ENCODE results near the gene MPHOSPH9.
A peak's percentile ranks its signal among the peaks of the same experiment; 100 is the strongest.

The MPHOSPH9 gene

GRCh38 chr12:123245678-123246077 lies 12.7 kb upstream of the MPHOSPH9 start:
- H3K27ac ChIP-seq, result no peak overlapping the region
- TF ChIP-seq ZFX (IDR thresholded peaks at IDR 0.05; ENCODE audit: borderline replicate concordance), result no peak
- TF ChIP-seq, protein P1, sequence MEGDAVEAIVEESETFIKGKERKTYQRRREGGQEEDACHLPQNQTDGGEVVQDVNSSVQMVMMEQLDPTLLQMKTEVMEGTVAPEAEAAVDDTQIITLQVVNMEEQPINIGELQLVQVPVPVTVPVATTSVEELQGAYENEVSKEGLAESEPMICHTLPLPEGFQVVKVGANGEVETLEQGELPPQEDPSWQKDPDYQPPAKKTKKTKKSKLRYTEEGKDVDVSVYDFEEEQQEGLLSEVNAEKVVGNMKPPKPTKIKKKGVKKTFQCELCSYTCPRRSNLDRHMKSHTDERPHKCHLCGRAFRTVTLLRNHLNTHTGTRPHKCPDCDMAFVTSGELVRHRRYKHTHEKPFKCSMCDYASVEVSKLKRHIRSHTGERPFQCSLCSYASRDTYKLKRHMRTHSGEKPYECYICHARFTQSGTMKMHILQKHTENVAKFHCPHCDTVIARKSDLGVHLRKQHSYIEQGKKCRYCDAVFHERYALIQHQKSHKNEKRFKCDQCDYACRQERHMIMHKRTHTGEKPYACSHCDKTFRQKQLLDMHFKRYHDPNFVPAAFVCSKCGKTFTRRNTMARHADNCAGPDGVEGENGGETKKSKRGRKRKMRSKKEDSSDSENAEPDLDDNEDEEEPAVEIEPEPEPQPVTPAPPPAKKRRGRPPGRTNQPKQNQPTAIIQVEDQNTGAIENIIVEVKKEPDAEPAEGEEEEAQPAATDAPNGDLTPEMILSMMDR (IDR thresholded peaks at IDR 0.05), result no peak

GRCh38 chr12:123243671-123244262 lies 10.8 kb upstream of the MPHOSPH9 start:
- no peak for TF ChIP-seq ZFX (IDR thresholded peaks at IDR 0.05; ENCODE audit: borderline replicate concordance)
- TF ChIP-seq, protein P1 (IDR thresholded peaks at IDR 0.05), result no peak
- H3K27ac ChIP-seq, result no peak overlapping the region; the same call in 1 of the 2 replicates

- TF ChIP-seq, protein P1 (IDR thresholded peaks at IDR 0.05), result no peak
- TF ChIP-seq ZFX (IDR thresholded peaks at IDR 0.05; ENCODE audit: borderline replicate concordance), result no peak
- peak overlapping the region; percentile 49 for H3K27ac ChIP-seq
These were observed 9.4 kb upstream of the MPHOSPH9 start for GRCh38 chr12:123242116-123242904.

DNA sequence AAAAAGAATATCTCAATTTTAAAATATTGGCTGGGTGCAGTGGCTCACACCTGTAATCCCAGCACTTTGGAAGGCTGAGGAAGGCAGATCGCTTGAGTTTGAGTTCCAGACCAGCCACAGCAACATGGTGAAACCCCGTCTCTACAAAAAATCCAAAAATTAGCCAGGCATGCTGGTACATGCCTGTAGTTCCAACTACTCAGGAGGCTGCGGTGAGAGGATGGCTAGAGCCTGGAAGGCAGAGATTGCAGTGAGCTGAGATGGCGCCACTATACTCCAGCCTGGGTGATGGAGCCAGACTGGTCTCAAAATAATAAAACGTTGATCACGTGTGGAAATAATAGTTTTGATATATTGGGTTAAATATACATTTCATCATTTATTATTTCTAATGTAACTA lies 6.0 kb upstream of the MPHOSPH9 start:
- H3K27ac ChIP-seq, result no peak overlapping the region
- TF ChIP-seq ZFX (IDR thresholded peaks at IDR 0.05; ENCODE audit: borderline replicate concordance), result no peak
- TF ChIP-seq, protein P1 (IDR thresholded peaks at IDR 0.05), result no peak

GRCh38 chr12:123238330-123238682 lies 5.4 kb upstream of the MPHOSPH9 start:
- H3K27ac ChIP-seq, result 0 out of 2 replicates have a peak overlapping the region, but pooled peaks have one; percentile 17
- TF ChIP-seq, protein P1 (IDR thresholded peaks at IDR 0.05), result peak; percentile 68
- TF ChIP-seq ZFX (IDR thresholded peaks at IDR 0.05; ENCODE audit: borderline replicate concordance), result no peak

GRCh38 chr12:123237646-123238329 lies 4.8 kb upstream of the MPHOSPH9 start:
- H3K27ac ChIP-seq, result peak overlapping the region; percentile 17; the same call in 1 of the 2 replicates
- TF ChIP-seq, protein P1 (IDR thresholded peaks at IDR 0.05), result peak; percentile 97
- no peak for TF ChIP-seq ZFX (IDR thresholded peaks at IDR 0.05; ENCODE audit: borderline replicate concordance)

Data from 22Rv1 (cell line).